ENCODE results near the gene C11orf68. TPM values are rescaled to one million over a fixed set of nuclear protein-coding genes. Genes with fewer than 3 reads are reported as not detected.

C11orf68 gene
- total and polyA plus RNA-seq, 9 of the 15 experiments (the other 6 are each of a cell fraction or from before 2014, with no cell fraction given) = 3.6 to 35.9 (median 12.8) TPM

GRCh38 chr11:65898656-65899355 is 20.1 kb downstream of the C11orf68 start (continued):
- TF ChIP-seq MGA (IDR thresholded peaks at IDR 0.05) = no peak
- TF ChIP-seq PBX2 (CRISPR knock-in tag; IDR thresholded peaks at IDR 0.05; ENCODE audit: low read depth) = no peak
- TF ChIP-seq PBX2 (tag; conservative IDR thresholded peaks at IDR 0.05; ENCODE audit: low read depth) = no peak
- no peak for TF ChIP-seq NCOR1 (IDR thresholded peaks at IDR 0.05)
- no peak for TF ChIP-seq ARID3B (CRISPR knock-in tag; IDR thresholded peaks at IDR 0.05; ENCODE audit: borderline replicate concordance)
- no peak for TF ChIP-seq ZNF41 (CRISPR knock-in tag; conservative IDR thresholded peaks at IDR 0.05)
- TF ChIP-seq EGR1 (conservative IDR thresholded peaks at IDR 0.05) = 0 out of 2 replicates have a peak, but pooled peaks have one; percentile 26
- no peak for TF ChIP-seq SIRT6 (IDR thresholded peaks at IDR 0.05; ENCODE audit: low read depth, low read length)
- no peak for TF ChIP-seq TCFL5 (CRISPR knock-in tag; conservative IDR thresholded peaks at IDR 0.05)
- TF ChIP-seq TRIM28 (IDR thresholded peaks at IDR 0.05) = no peak
- TF ChIP-seq CXXC5 (CRISPR knock-in tag; IDR thresholded peaks at IDR 0.05) = no peak
- no peak for TF ChIP-seq PURB (CRISPR knock-in tag; IDR thresholded peaks at IDR 0.05; ENCODE audit: low read depth)
- TF ChIP-seq PML (IDR thresholded peaks at IDR 0.05; ENCODE audit: low read length) = no peak
